Tibial artery (tissue), 4 donors: ENCODE results near the gene ORMDL1.

Experiments used
- DNase-seq, 2 donors: peaks; one replicate each; pipeline ENCODE4 v3.0.0-alpha.2; 2019
- H3K27ac ChIP-seq, 2 donors: fragments of 200-600 bp; sonication (generic) in 1 of 2; 1 replicate in 1 of 2; 2 replicates in 1 of 2; pipeline ENCODE4 v1.5.1; 2018 to 2019; ENCODE audit warnings: mild to moderate bottlenecking in 1 of 2
- H3K27me3 ChIP-seq, 2 donors: fragments of 200-600 bp; sonication (generic) in 1 of 2; one replicate each; pipeline versions ENCODE4 v1.5.1 to v1.6.0; 2016 to 2019
- H3K36me3 ChIP-seq, 3 donors: fragments of 200-600 bp; sonication (generic) in 2 of 3; one replicate each; pipeline ENCODE4 v1.5.1; 2016 to 2019; ENCODE audit warnings: mild to moderate bottlenecking in 2 of 3
- H3K4me1 ChIP-seq, 4 donors: fragments of 200-600 bp; sonication (generic) in 2 of 4; 1 replicate in 3 of 4; 2 replicates in 1 of 4; pipeline ENCODE4 v1.5.1; 2016 to 2019
- H3K4me3 ChIP-seq, 2 donors: fragments of 200-600 bp; sonication (generic) in 1 of 2; 1 replicate in 1 of 2; 2 replicates in 1 of 2; pipeline ENCODE4 v1.5.1; 2018 to 2019; ENCODE audit warnings: mild to moderate bottlenecking in 2 of 2
- H3K9me3 ChIP-seq, 3 donors: fragments of 200-600 bp; sonication (generic) in 1 of 3; one replicate each; pipeline ENCODE4 v1.5.1; 2016 to 2019
- intact Hi-C: fragments of 100-400 bp; cut with DNase I; formaldehyde crosslinking; loops from one replicate; pipeline ENCODE4 v1.15.0; 2023; ENCODE audit warnings: low total_unique reads
- TF ChIP-seq, protein P1 (sequence below), 2 experiments: fragments of 200-600 bp in 1 of 2; fragments of 450-650 bp in 1 of 2; IDR thresholded peaks; one replicate each; pipeline ENCODE4 v1.5.1; 2017 to 2019; ENCODE audit warnings: antibody characterized with exemption in 2 of 2, mild to moderate bottlenecking in 1 of 2, moderate library complexity in 1 of 2

ORMDL1 gene

DNA sequence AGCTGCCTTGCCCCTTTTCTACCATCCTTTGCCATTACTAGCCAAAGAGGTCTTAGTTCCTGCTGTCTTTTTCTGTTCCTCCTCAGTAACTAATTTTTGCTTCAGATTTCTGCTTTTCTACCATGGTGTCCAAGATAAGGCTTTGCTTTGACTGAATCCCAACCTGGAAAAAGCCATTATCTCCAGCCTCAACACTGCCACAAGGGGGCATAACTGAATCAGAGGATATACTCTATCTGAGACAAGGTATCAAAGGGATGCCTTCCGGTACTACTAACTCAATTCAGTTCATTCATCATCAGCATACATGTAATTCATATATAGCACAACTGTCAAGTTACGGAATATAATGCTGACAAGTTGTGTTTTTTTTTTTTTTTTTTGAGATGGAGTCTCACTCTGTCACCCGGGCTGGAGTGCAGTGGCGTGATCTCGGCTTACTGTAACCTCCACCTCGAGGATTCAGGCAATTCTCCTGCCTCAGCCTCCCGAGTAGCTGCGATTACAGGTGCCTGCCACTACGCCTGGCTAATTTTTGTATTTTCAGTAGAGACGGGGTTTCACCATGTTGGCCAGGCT lies 33.0 kb downstream of the ORMDL1 start:
- Histone ChIP-seq H3K27ac (no peak overlapping the region), H3K4me1 (no peaks in the 10 kb centered on the region), H3K9me3 (no peaks in the 10 kb centered on the region), H3K36me3 (peaks cover 35 to 66% (median 51%) of the 10 kb centered on the region in 3 donors), H3K27me3 (no peaks in the 10 kb centered on the region), H3K4me3 (no peak overlapping the region)
- TF ChIP-seq, protein P1, sequence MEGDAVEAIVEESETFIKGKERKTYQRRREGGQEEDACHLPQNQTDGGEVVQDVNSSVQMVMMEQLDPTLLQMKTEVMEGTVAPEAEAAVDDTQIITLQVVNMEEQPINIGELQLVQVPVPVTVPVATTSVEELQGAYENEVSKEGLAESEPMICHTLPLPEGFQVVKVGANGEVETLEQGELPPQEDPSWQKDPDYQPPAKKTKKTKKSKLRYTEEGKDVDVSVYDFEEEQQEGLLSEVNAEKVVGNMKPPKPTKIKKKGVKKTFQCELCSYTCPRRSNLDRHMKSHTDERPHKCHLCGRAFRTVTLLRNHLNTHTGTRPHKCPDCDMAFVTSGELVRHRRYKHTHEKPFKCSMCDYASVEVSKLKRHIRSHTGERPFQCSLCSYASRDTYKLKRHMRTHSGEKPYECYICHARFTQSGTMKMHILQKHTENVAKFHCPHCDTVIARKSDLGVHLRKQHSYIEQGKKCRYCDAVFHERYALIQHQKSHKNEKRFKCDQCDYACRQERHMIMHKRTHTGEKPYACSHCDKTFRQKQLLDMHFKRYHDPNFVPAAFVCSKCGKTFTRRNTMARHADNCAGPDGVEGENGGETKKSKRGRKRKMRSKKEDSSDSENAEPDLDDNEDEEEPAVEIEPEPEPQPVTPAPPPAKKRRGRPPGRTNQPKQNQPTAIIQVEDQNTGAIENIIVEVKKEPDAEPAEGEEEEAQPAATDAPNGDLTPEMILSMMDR (IDR thresholded peaks at IDR 0.05) = peak; percentile 30 to 42
- DNase-seq = no peak
- intact Hi-C loops = no loop called here

DNA sequence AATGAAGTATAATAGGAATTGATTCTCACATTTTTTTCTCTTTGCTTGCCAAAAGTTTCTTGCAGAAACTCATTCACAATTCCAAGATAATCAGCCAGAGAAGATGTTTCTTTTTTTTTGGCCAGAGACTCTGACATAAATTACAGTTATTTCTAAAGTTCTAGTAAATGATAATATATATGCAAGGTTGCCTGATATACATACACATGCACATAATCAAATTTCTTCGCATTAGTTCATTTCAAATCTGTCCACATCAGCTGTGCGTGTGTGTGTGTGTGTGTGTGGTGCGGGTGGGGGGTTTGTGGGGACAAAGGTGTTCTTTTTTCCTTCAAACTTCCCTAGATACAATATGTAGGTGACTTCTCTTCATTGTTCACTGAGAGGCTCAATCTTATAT lies 54.7 kb downstream of the ORMDL1 start:
- no peaks in the 10 kb centered on the region for H3K9me3 ChIP-seq
- peaks cover 0 to 12% (median 4%) of the 10 kb centered on the region in 3 donors for H3K36me3 ChIP-seq
- no peaks in the 10 kb centered on the region for H3K27me3 ChIP-seq
- H3K4me3 ChIP-seq = no peak overlapping the region
- no peaks in the 10 kb centered on the region for H3K4me1 ChIP-seq
- intact Hi-C loops = no loop called here
- no peak overlapping the region for H3K27ac ChIP-seq
- DNase-seq = no peak
- TF ChIP-seq, protein P1 (IDR thresholded peaks at IDR 0.05) = no peak

DNA sequence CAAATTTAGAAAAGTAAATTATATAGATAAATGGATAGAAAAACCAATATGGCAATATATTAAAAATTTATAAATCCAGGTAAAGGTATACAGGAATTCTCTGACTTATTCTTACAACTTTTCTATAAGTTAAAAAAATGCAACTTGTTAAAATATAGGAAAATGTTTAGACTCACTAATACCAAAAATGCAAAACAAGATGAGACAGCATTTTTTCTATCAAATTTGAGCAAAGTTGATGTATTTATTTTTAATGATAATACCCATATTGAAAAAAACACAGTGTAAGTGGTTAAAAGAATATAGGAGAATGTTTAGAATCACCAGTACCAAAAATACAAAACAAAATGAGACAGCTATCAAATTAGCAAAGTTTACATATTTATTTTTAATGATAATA lies 57.3 kb downstream of the ORMDL1 start:
- no peaks in the 10 kb centered on the region for H3K4me1 ChIP-seq
- TF ChIP-seq, protein P1 (IDR thresholded peaks at IDR 0.05) = no peak
- intact Hi-C loops = no loop called here

DNA sequence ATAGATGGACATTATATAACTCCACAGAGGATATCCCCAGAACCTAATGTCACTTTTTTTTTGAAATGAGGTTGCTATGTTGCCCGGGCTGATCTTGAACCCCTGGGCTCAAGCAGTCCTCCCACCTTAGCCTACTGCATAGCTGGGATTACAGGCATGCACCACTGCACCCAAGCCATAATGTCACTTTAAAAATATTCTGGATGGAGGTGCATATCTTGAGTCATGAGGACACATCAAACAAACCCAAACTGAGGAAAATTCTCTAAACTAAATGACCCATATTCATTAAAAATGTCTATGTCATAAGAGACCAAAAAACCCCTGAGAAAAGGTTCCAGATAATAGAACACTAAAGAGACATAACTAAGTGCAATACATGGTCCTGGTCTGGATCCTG lies 57.9 kb downstream of the ORMDL1 start:
- Histone ChIP-seq H3K27me3 (no peaks in the 10 kb centered on the region), H3K4me3 (no peak overlapping the region), H3K36me3 (peaks cover 0 to 7% (median 4%) of the 10 kb centered on the region in 3 donors), H3K9me3 (no peaks in the 10 kb centered on the region), H3K27ac (no peak overlapping the region), H3K4me1 (no peaks in the 10 kb centered on the region)
- intact Hi-C loops = no loop called here
- DNase-seq = no peak
- TF ChIP-seq, protein P1 (IDR thresholded peaks at IDR 0.05) = no peak

More for the DNA sequence above, 57.3 kb downstream of the ORMDL1 start:
- no peak overlapping the region for H3K4me3 ChIP-seq
- no peak for DNase-seq
- H3K9me3 ChIP-seq = no peaks in the 10 kb centered on the region
- H3K36me3 ChIP-seq = peaks cover 0 to 12% (median 4%) of the 10 kb centered on the region in 3 donors
- no peaks in the 10 kb centered on the region for H3K27me3 ChIP-seq
- no peak overlapping the region for H3K27ac ChIP-seq

DNA sequence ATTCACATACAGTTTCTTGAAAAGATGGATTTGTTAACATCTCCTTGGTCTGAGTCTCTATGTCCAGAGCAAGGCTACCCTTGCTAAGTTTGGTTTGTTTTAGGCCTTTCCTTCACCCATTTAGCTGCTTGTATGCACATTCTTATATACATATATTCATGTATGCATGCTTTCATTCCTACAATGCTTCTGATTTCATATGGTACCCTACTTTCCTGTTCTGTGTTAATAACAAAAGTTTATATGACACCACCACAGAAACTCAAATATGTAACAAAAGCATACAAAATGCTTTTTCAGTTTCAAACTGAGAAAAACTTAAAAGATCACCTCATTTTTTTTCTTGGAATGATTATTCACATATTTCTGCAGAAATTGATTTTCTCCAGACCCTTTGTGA lies 60.9 kb downstream of the ORMDL1 start:
- peaks cover 0 to 3% (median 2%) of the 10 kb centered on the region in 3 donors for H3K36me3 ChIP-seq
- no peak for DNase-seq
- H3K4me3 ChIP-seq = no peak overlapping the region
- TF ChIP-seq, protein P1 (IDR thresholded peaks at IDR 0.05) = no peak
- intact Hi-C loops = no loop called here
- no peaks in the 10 kb centered on the region for H3K9me3 ChIP-seq
- H3K27me3 ChIP-seq = no peaks in the 10 kb centered on the region
- no peaks in the 10 kb centered on the region for H3K4me1 ChIP-seq
- no peak overlapping the region for H3K27ac ChIP-seq
